HG02798 (cell line): ENCODE measurements around the gene SPACA6.

Source experiments
- ATAC-seq: cut with Tn5 transposase; IDR thresholded peaks from one replicate; pipeline ENCODE4 v1.9.1; 2021; ENCODE audit warnings: mild to moderate bottlenecking; ENCODE audit not compliant: unreplicated experiment, poor library complexity

SPACA6 gene

GRCh38 chr19:51703575-51704515 is 10.7 kb downstream of the SPACA6 start:
- ATAC-seq, result peak; percentile 94

GRCh38 chr19:51704626-51705025 is 11.5 kb downstream of the SPACA6 start:
- ATAC-seq, result no peak

- no peak for ATAC-seq
Measured at GRCh38 chr19:51706296-51706695, 13.2 kb downstream of the SPACA6 start.

- no peak for ATAC-seq
Measured at GRCh38 chr19:51706885-51707284, 13.8 kb downstream of the SPACA6 start.

GRCh38 chr19:51708811-51709210 is 15.7 kb downstream of the SPACA6 start:
- ATAC-seq, result no peak

- ATAC-seq, result no peak
Measured at GRCh38 chr19:51709575-51709974, 16.4 kb downstream of the SPACA6 start.

GRCh38 chr19:51710163-51710562 is 17.0 kb downstream of the SPACA6 start:
- ATAC-seq, result no peak

- ATAC-seq, result no peak
Measured at GRCh38 chr19:51711702-51712101, 18.6 kb downstream of the SPACA6 start.

GRCh38 chr19:51712461-51713081 is 19.4 kb downstream of the SPACA6 start:
- ATAC-seq, result no peak

GRCh38 chr19:51713319-51714285 is 20.5 kb downstream of the SPACA6 start:
- ATAC-seq, result no peak

GRCh38 chr19:51714848-51715247 is 21.7 kb downstream of the SPACA6 start:
- no peak for ATAC-seq

GRCh38 chr19:51715850-51716249 is 22.7 kb downstream of the SPACA6 start:
- ATAC-seq, result no peak

GRCh38 chr19:51716925-51717324 is 23.8 kb downstream of the SPACA6 start:
- no peak for ATAC-seq

- ATAC-seq, result no peak
Measured at GRCh38 chr19:51719251-51719988, 26.3 kb downstream of the SPACA6 start.

GRCh38 chr19:51721905-51722304 is 28.8 kb downstream of the SPACA6 start:
- ATAC-seq, result no peak

- ATAC-seq, result no peak
Measured at GRCh38 chr19:51722492-51722891, 29.4 kb downstream of the SPACA6 start.

GRCh38 chr19:51724543-51724942 is 31.4 kb downstream of the SPACA6 start:
- no peak for ATAC-seq

GRCh38 chr19:51726049-51726448 is 32.9 kb downstream of the SPACA6 start:
- no peak for ATAC-seq

GRCh38 chr19:51727349-51727880 is 34.3 kb downstream of the SPACA6 start:
- ATAC-seq, result no peak

GRCh38 chr19:51729781-51730180 is 36.7 kb downstream of the SPACA6 start:
- ATAC-seq, result no peak
